ENCODE results near the gene DBH.

The DBH gene

DNA sequence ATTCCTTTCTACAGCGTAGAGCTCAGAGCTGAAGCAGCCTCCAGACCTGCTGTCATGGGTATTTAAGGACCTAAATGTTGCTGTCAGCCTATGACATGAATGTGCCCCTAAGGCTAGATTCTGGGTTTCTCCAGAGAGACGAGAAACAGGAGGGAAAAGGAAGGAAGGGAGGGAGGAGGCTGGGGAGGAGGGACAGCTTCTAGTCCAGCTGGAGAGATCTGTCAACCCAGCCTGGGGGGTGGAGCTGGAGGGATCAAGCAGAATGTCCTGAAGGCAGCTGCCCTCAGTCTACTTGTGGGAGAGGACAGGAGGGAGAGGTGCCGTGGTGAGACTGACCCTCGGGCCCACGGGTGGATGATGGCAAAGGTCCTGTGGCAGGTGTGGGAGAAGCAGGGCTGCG is 1.1 kb upstream of the DBH start:
- TF ChIP-seq, protein P1, sequence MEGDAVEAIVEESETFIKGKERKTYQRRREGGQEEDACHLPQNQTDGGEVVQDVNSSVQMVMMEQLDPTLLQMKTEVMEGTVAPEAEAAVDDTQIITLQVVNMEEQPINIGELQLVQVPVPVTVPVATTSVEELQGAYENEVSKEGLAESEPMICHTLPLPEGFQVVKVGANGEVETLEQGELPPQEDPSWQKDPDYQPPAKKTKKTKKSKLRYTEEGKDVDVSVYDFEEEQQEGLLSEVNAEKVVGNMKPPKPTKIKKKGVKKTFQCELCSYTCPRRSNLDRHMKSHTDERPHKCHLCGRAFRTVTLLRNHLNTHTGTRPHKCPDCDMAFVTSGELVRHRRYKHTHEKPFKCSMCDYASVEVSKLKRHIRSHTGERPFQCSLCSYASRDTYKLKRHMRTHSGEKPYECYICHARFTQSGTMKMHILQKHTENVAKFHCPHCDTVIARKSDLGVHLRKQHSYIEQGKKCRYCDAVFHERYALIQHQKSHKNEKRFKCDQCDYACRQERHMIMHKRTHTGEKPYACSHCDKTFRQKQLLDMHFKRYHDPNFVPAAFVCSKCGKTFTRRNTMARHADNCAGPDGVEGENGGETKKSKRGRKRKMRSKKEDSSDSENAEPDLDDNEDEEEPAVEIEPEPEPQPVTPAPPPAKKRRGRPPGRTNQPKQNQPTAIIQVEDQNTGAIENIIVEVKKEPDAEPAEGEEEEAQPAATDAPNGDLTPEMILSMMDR (IDR thresholded peaks at IDR 0.05), result no peak

GRCh38 chr9:133636902-133637301 is 739 bp downstream of the DBH start:
- TF ChIP-seq, protein P1 (IDR thresholded peaks at IDR 0.05), result no peak

DNA sequence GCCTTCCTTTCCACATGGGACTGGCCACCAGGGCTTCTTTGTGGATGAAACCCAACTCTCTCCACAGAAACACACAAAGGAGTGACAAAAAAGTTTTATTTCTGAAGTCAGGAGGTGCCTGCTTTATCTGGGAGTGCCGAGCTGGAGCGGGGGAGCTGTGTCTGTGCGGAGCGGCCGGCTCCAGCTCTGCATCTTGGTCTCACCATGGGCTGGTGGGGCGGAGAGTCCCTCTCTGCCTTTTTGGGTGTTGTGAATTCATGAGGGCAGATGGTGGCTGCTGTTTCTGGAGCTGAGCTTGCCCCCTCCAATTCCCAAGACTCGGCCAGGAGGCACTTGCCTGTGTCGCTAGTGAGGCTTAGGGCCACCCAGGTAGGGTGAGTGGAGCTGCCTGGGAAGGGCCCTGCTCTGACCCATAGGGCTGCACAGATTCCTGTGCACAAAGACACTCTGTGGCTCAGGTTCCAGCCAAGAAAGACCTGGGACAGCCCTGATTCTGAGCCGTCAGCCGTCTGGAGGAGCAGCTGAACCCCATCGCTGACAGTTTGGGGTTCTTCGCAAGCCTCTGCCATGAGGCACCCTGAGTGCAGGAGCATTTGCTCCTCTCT is 1.4 kb downstream of the DBH start:
- TF ChIP-seq, protein P1 (IDR thresholded peaks at IDR 0.05), result no peak

- TF ChIP-seq, protein P1 (IDR thresholded peaks at IDR 0.05), result no peak
Observed at GRCh38 chr9:133638076-133638475, 1.9 kb downstream of the DBH start.

GRCh38 chr9:133638711-133639110 is 2.5 kb downstream of the DBH start:
- TF ChIP-seq, protein P1 (IDR thresholded peaks at IDR 0.05), result no peak

DNA sequence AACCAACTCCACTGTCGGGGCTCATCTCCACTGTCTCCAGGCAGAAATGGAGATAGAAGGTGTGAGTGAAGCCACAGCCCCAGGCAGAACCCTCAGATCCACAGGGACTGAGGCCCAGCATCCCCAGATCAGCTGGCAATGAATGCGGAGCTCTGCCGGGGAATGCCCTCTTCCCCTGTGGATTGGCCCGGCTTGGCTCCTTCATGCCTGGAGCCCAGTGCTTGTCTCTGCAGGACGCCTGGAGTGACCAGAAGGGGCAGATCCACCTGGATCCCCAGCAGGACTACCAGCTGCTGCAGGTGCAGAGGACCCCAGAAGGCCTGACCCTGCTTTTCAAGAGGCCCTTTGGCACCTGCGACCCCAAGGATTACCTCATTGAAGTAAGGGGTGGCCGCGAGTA is 3.5 kb downstream of the DBH start:
- TF ChIP-seq, protein P1 (IDR thresholded peaks at IDR 0.05), result no peak

- TF ChIP-seq, protein P1 (IDR thresholded peaks at IDR 0.05), result no peak
Observed at GRCh38 chr9:133640160-133640559, 4.0 kb downstream of the DBH start.

Data from LNCAP (cell line).